ENCODE results near the gene TFIP11.

The TFIP11 gene

GRCh38 chr22:26445577-26446275 is 66.5 kb downstream of the TFIP11 start:
- no peak for DNase-seq

GRCh38 chr22:26444777-26445176 is 67.5 kb downstream of the TFIP11 start:
- no peak for DNase-seq

- no peak for DNase-seq
Measured at GRCh38 chr22:26443901-26444690, 68.2 kb downstream of the TFIP11 start.

- no peak for DNase-seq
Measured at GRCh38 chr22:26442086-26442756, 70.1 kb downstream of the TFIP11 start.
